Stimulated activated CD4-positive, alpha-beta T cell treated with anti-CD3 and anti-CD28 coated beads, Interleukin-1b, Interleukin-23, amount 100 ng/mL, for 48 hours (primary cell): ENCODE measurements around the gene TEPSIN.

Source experiments
- DNase-seq: peaks from one replicate; pipeline ENCODE4 v3.0.0-alpha.2; 2020

Gene TEPSIN

DNA sequence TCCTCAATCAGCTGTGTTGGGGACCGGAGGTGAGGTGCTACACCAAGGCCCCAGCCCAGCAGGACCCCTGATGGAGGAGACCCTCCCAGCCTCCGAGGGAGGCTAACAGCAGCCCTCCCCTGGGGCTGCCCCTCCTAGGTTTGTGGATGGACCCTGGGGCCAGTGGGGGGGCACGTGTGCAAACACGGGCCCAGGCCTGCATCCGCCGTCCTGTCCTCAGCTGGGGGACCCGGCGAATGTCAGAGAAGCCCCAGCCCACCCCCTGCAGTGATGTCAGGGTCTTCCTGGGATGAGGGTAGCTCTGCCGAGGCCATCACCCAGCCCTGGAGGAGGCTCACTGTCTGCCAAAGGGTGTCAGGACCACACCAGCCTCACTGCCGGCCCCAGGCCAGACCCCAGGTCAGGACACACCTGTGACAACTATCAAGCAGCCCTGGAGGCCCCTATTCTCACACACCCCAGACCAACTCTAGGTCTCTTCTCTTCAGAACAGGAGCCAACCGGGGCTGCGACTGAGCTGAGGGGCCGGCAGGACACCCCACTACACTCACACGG, 42.8 kb downstream of the TEPSIN start:
- DNase-seq = no peak

- no peak for DNase-seq
These were observed 43.6 kb downstream of the TEPSIN start for GRCh38 chr17:81194941-81195901.

DNA sequence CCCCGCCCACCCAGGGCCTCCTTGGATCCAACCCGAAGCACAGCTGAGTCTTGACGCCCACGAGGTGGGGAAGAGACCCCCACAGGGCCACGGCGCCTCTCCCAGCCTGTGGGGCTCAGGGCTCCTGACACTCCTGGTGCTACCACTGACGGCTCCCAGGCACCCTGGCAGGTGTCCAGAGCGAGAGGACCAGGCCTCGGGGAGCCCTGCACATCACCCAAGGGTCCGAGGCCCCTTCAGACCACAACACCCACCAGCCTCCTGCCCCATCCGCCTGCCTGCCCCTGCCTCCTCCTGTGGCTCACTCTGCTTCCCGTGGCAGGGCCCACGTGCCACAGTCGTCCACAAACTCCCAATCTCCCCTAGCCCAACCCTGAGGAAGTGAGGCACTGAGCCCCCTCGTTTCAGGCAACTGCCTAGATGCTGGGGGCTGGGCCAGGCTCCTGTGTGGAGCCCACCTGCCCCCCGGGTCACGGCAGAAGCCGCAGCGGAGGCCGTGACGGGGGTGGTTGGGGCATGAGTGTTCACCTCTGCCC, 44.6 kb downstream of the TEPSIN start:
- no peak for DNase-seq

DNA sequence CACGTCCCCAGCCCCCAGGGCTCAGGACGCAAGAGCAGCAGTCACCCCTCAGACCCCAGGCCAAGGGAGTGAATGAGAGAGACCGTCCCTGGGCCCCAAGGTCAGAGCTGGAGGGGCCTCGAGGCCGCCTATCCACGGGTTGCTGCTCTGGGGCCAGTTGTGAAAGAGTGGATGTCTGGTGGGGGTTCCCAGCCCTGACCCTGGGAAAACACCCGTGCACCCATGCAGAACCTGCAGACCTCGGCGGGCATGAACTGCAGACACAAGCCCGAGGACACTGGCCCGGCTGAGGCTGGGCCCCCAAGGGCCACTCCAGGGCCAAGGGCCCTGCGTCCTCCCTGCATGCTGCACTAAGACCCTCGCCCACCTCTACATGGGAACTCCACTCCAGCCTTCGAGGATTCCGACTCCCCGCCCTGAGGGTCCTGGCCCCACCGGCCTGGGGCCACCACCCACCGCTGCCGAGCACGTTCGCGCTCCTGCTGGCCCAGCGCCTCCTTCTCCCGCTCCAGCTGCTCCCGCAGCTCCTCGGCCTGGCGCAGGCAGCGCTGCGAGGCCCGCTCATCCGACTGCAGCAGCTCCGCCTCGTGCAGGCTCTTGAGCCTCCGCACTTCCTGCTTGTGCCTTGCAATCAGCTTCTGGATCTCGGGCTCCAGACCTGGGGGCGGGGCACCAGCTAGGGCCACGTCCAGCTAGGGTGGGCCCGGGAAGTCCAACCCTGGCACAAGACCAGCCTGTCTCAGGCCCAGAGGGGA, 45.2 kb downstream of the TEPSIN start:
- DNase-seq = no peak

DNA sequence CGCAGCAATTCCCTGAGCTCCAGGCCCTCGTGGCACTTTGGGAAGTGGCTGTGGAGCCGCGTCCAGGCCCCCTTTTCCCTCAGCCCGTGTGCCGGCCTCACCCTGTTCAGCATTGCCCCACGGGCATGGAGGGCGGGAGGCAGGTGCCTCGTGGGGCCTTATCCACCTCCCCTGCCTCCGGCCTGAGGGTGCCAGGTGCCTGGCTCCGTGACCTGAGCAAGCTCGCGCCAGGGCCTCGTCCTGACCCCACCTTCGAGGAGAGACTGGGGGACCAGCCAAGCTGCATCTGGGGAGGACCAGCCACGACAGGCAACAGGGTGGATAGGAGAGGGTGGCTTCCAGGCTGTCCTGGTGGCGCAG, 45.8 kb downstream of the TEPSIN start:
- no peak for DNase-seq

DNA sequence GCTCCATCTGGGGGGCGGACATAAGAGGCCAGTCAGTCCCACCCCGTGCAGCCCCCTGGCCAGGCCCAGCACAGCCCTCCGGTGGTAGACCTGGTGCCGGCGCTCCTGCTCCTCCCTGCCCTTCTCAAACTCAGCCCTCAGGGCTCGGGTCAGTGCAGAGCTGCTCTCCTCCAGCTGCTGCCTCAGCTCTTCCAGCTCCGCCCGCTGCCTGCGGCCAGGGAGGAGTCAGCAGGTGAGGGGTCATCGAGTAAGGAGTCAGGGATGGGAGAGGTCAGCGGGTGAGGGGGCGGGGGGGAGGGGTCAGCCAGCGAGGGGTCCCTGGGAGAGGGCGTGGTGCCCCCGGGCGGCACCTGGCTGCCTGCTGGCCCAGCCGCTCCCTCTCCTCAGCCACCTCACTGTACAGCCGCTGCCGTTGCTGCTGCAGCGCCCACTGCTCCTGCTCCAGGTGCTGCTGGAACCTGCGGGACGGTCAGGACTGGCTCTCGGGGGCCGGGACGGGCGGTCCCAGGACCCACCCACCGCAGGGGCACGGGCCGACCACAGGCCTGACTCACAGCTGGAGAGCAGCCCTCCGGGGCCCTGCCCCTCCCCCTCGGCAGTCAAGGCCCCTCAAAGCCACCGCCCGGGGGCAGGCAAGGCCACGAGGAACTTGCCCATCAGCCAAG, 46.3 kb downstream of the TEPSIN start:
- no peak for DNase-seq

DNA sequence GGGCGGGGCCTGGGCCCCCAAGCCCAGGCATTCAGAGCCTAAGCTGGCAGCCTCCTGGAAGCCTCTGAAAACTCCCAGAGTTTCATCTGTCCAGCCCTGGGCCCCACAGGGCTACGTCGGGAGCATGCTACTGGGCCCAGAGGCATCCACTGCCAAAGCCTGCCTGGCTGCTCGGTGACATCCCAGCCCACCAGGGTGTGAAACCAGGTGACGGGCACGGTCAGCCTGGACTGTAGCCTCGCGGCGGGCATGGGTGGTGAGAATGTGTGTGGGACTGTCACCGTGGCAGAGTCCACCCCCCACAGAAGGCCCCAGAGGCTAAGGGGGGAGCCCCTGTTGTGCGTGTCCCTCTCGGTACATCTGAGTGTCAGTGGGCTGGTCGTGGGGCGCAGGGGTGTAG, 47.2 kb downstream of the TEPSIN start:
- no peak for DNase-seq

- no peak for DNase-seq
These were observed 47.7 kb downstream of the TEPSIN start for GRCh38 chr17:81191116-81191515.

DNA sequence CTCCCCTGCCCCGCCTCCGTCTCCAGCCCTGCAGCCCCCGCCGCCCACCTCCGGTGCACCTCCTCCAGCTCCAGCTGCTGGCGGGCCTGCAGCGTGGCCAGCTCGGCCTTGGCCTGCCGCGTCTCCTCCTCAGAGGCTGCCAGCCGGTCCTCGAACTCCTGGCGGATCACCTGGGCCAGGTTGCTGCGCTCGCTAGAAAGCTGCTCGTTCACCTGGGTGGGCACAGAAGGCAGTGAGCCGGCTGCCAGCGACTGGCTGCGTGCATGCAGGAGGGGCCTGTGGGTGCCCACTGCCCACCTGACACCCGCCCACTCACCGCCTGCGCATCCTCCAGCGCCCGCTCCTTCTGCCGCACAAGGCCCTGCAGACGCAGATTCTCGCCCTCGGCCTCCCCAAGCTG, 48.3 kb downstream of the TEPSIN start:
- no peak for DNase-seq

DNA sequence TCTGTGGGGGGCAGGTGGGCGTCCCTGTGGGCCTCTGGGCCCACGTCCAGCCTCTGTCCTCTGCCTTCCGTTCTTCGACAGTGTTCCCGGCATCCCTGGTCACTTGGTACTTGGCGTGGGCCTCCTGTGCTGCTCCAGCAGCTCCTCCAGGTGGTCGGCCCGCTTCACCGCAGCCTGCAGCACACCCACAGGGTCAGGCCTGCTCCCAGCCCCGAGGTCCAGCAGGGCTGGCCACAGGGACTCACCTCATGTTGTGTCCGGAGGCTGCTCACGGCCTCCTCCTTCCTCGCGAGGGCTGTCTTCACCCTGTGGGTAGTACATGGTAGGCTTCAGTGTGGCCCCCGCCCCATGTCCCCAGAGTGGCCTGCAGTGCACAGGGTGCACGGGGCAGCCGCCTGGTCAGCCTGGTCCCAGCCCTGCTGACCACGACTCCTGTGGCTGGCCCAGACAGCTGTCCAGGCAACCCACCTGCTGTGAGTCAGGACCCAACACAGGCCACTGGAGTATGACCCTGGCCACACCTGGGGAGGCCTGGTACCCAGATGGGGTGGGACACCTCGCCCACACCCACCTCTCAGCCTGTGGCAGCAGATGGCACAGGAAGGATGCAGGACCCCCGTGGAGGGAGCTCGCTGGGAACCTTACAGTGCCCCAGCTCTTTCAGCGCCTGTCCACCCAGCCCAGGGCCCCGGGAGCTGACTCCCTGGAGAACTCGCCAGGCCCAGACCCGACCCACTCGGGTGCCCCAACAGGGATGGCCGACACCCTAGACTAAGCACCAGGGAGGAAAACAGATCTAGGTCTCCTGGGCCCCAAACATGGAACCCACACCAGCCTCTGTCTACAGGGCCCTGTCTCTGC, 49.0 kb downstream of the TEPSIN start:
- DNase-seq = no peak

DNA sequence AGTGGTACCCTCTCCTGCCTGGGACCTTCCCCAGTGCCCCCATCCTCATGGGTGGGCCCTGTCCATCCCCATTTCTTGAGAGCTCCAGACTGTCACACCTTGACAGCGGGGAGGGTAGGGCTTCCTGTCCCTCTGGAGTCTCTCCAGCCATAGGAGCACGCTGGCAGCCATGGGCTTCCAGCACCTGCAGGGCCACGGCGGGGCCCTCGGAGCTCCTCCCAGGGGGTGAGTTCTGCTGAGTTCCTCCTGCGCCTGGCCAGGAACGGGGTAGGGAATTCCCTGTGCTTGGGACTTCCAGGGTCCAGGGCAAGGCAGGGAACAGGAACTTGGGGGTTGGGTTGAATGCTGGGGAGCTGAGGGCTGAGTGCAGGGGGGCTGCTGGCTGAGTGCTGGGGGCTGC, 49.8 kb downstream of the TEPSIN start:
- no peak for DNase-seq

DNA sequence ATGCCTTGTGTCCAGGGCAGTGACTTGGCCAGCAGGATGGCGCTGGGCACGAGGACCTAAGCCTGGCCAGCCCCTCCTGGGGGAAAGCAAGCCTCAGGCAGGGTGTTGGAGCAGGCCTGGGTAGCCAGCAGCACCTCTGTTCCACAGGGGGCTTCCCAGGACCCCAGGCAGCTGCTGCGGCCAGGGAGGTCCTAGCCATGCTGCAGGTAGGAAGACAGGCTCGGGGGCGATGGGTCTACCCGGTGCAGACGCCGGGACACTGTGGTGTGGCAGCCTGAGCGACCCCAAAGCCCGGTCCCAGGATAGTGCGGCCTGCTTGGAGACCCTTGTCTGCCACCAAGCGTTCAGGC, 50.4 kb downstream of the TEPSIN start:
- DNase-seq = no peak

- DNase-seq = no peak
These were observed 51.0 kb downstream of the TEPSIN start for GRCh38 chr17:81187586-81188490.

DNA sequence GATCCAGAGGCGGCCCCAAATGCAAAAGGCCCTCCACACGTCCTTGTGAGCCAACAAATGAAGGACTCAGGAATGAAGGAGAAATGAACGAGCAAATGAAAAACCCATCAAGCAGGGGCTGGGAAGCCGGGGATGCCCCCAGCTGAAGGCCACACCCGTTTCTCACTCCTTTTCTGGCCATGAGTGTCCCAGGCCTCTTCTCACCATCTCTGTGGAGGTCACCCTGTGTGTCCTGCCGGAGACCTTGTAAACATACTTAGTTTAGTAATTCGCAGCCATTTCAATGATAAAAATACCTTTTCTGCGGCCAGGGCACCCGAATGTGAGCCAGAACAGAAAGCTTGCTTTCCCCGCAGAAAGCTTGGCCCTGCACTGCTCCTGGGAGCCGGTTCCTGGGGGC, 51.7 kb downstream of the TEPSIN start:
- no peak for DNase-seq

DNA sequence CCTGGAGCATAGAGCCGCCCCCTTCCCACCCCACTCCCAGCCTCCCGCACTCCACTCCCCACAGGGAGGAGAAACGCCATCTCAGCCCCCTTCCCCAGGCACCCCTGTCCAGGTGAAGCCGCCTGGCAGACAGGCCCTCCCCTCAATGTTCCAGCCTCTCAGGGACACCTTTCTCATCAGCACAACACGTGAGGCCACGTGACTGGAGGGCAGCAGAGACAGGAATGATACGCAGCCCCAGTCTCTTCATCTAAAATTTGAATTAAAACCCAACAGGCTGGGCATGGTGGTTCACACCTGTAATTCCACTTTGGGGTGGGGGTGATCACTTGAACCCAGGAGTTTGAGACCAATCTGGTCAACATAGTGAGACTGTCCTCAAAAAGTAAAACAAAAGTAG, 52.7 kb downstream of the TEPSIN start:
- no peak for DNase-seq

DNA sequence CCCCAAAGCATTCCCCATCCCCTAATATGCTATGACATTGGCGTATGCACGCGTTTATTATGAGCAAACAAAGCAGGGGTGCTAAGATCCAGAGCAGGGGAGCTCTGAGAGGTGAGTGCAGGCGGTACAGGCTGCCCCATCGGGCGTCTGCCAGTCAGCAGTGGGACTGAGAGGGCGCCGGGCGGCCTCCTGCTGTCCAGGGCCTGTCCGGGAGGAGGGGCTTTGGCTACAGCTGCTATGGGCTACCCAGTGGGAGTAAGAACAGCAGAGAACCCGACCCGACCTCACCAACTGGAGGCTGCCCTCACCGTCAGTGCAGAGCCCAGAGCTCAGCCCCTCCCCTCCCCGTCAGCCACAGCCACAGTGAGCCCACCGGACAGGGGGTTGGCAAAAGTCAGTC, 54.3 kb downstream of the TEPSIN start:
- DNase-seq = no peak

DNA sequence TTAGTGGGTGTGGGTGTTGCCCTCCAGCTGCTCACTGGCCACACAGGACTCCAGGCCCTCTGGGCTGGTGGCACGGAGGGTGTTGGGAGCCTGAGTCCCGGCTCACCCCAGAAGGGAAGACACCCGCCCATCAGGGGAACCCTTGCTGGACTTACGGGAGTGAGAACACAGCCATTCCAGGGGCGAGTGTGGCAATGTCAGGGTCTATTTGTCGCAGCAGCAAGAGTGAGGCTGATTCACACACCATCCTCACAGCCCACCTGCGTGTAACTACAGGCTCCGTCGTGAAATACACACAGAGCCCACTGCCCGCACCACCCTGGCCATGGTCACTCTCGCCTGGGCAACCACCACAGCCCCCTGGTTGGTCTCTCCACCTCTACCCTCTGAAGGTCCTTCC, 55.0 kb downstream of the TEPSIN start:
- DNase-seq = no peak

- DNase-seq = no peak
These were observed 55.5 kb downstream of the TEPSIN start for GRCh38 chr17:81183316-81183715.

GRCh38 chr17:81182596-81182995, 56.3 kb downstream of the TEPSIN start:
- no peak for DNase-seq

DNA sequence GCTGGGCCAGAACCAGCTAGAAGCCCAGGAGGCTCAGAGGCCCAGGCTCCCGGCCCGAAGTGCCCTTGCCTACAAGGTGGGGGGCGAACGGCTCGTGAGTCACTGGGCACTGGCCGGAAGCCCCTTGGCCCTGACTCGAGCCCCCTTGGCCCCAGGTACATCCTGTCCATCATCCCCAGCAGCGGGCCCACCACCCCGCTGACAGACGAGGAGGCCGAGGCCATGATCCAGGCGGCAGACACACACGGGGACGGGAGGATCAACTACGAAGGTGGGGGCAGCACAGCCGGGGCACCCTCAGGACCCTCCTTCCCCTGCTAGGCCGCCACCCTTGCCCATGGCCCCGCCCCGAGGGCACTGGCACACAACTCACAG, 57.1 kb downstream of the TEPSIN start:
- no peak for DNase-seq
